Liver (tissue), 3 donors: Measurements from ENCODE around the gene TRIM17.

Source experiments
- EGR1 ChIP-seq, 2 donors: IDR thresholded peaks; 2 replicates each; pipeline ENCODE4 v1.6.1; 2016 to 2018; ENCODE audit warnings: antibody characterized with exemption in 2 of 2, low read depth in 2 of 2
- MAX ChIP-seq: IDR thresholded peaks from 2 replicates; pipeline ENCODE4 v1.6.1; 2016; ENCODE audit warnings: antibody characterized with exemption
- SP1 ChIP-seq: IDR thresholded peaks from 2 replicates; pipeline ENCODE4 v1.6.1; 2018; ENCODE audit warnings: antibody characterized with exemption, mild to moderate bottlenecking
- TF ChIP-seq, protein P1 (sequence below): fragments of 150-350 bp; IDR thresholded peaks from 2 replicates; pipeline ENCODE4 v1.5.1; 2017; ENCODE audit warnings: improper control_type of control experiment, low read depth, low read length; ENCODE audit not compliant: missing input control
- donor health status: healthy.
- donor health status: healthy.

DNA sequence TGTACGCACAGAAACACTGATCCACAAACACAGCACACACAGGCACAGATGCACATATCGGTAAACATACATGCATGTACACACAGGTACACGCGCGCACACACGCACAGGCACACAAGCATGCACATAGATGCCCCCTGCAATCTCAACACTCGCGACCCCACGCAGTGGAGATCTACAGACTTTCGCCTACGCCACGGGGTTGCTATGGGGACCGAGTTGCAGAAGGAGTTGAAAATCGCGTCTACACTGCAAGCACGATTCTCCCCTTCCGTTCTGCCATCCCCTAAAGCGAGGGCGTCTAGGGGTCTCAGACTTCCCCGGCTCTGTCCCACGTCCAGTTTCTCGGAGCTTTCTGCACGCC lies 826 bp downstream of the TRIM17 start:
- TF ChIP-seq EGR1 (IDR thresholded peaks at IDR 0.05; ENCODE audit: low read depth in 2 of 2): no peak
- TF ChIP-seq, protein P1, sequence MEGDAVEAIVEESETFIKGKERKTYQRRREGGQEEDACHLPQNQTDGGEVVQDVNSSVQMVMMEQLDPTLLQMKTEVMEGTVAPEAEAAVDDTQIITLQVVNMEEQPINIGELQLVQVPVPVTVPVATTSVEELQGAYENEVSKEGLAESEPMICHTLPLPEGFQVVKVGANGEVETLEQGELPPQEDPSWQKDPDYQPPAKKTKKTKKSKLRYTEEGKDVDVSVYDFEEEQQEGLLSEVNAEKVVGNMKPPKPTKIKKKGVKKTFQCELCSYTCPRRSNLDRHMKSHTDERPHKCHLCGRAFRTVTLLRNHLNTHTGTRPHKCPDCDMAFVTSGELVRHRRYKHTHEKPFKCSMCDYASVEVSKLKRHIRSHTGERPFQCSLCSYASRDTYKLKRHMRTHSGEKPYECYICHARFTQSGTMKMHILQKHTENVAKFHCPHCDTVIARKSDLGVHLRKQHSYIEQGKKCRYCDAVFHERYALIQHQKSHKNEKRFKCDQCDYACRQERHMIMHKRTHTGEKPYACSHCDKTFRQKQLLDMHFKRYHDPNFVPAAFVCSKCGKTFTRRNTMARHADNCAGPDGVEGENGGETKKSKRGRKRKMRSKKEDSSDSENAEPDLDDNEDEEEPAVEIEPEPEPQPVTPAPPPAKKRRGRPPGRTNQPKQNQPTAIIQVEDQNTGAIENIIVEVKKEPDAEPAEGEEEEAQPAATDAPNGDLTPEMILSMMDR: no peak
- TF ChIP-seq MAX: no peak
- TF ChIP-seq SP1: no peak
